Measurements from ENCODE around the gene IKZF2. TPM values are rescaled to one million over a fixed set of nuclear protein-coding genes. Genes with fewer than 3 reads are reported as not detected.
A peak's percentile ranks its signal among the peaks of the same experiment; 100 is the strongest.

The IKZF2 gene
- 10 to 100 TPM; 12.1 to 24.7 (median 19.0) TPM for total RNA-seq

GRCh38 chr2:213151437-213152064 is at the start of gene IKZF2:
IKZF2 (minus strand) TSS chr2:213151612; CDS start chr2:213148629, 2,983 bp downstream.
- 0 to 2% methylated on average over 20 to 34 of the region's 87 CpGs for WGBS, 2 donors
- peak; percentile 41 to 60 for TF ChIP-seq POLR2A (IDR thresholded peaks at IDR 0.05)
- TF ChIP-seq EP300 (IDR thresholded peaks at IDR 0.05), result no peak
- Histone ChIP-seq H3K9me3 (no peaks in the 10 kb centered on the region), H3K27me3 (no peaks in the 10 kb centered on the region), H3K36me3 (no peaks in the 10 kb centered on the region), H3K4me1 (peaks cover 0 to 40% (median 16%) of the 10 kb centered on the region in 4 donors), H3K4me3 (peak within 1 kb of the TSS; percentile 87 to 99 (median 92)), H3K27ac (peak within 1 kb of the TSS; percentile 94 to 99 (median 98))
- peak; percentile 61 to 68 for DNase-seq (ENCODE audit: low spot score in 2 of 2)

- no peaks in the 10 kb centered on the region for H3K36me3 ChIP-seq
- no peak for TF ChIP-seq POLR2A (IDR thresholded peaks at IDR 0.05)
- H3K27me3 ChIP-seq, result no peaks in the 10 kb centered on the region
- H3K9me3 ChIP-seq, result no peaks in the 10 kb centered on the region
- DNase-seq (ENCODE audit: low spot score in 2 of 2), result no peak
- no peak overlapping the region for H3K4me3 ChIP-seq
- H3K27ac ChIP-seq, result no peak overlapping the region
- H3K4me1 ChIP-seq, result peaks cover 0 to 11% (median 0%) of the 10 kb centered on the region in 4 donors
Measured at GRCh38 chr2:213199871-213200270, 48.5 kb upstream of the IKZF2 start.

- WGBS, 2 donors, result 31 to 34% methylated on average over 16 of the region's 16 CpGs
- H3K27me3 ChIP-seq, result no peaks in the 10 kb centered on the region
- no peak overlapping the region for H3K27ac ChIP-seq
- no peak overlapping the region for H3K4me3 ChIP-seq
- H3K9me3 ChIP-seq, result no peaks in the 10 kb centered on the region
- TF ChIP-seq CTCF (IDR thresholded peaks at IDR 0.05) (no peak), EP300 (IDR thresholded peaks at IDR 0.05) (no peak), POLR2A (IDR thresholded peaks at IDR 0.05) (no peak)
- no peaks in the 10 kb centered on the region for H3K36me3 ChIP-seq
- H3K4me1 ChIP-seq, result peaks cover 0 to 14% (median 0%) of the 10 kb centered on the region in 4 donors
- no peak for DNase-seq (ENCODE audit: low spot score in 2 of 2)
Measured at GRCh38 chr2:213189001-213189899, 37.8 kb upstream of the IKZF2 start.

- Histone ChIP-seq H3K27me3 (no peaks in the 10 kb centered on the region), H3K4me3 (no peak overlapping the region), H3K4me1 (peaks cover 0 to 14% (median 0%) of the 10 kb centered on the region in 4 donors), H3K27ac (no peak overlapping the region), H3K9me3 (no peaks in the 10 kb centered on the region), H3K36me3 (no peaks in the 10 kb centered on the region)
- 89 to 98% methylated on average over 2 of the region's 2 CpGs for WGBS, 2 donors
- DNase-seq (ENCODE audit: low spot score in 2 of 2), result no peak
- TF ChIP-seq EP300 (IDR thresholded peaks at IDR 0.05), result no peak
- TF ChIP-seq CTCF (IDR thresholded peaks at IDR 0.05), result no peak
- TF ChIP-seq POLR2A (IDR thresholded peaks at IDR 0.05), result no peak
Measured at GRCh38 chr2:213188533-213188867, 37.1 kb upstream of the IKZF2 start.

GRCh38 chr2:213187833-213188532 is 36.6 kb upstream of the IKZF2 start:
- Histone ChIP-seq H3K9me3 (no peaks in the 10 kb centered on the region), H3K4me3 (no peak overlapping the region), H3K4me1 (peaks cover 0 to 14% (median 0%) of the 10 kb centered on the region in 4 donors), H3K27ac (no peak overlapping the region), H3K36me3 (no peaks in the 10 kb centered on the region), H3K27me3 (no peaks in the 10 kb centered on the region)
- TF ChIP-seq POLR2A (IDR thresholded peaks at IDR 0.05) (no peak), EP300 (IDR thresholded peaks at IDR 0.05) (no peak), CTCF (IDR thresholded peaks at IDR 0.05) (no peak)
- no peak for DNase-seq (ENCODE audit: low spot score in 2 of 2)
- WGBS, 2 donors, result 39 to 42% methylated on average over 5 of the region's 5 CpGs
